Medulla oblongata (tissue), 1 donor: Measurements from ENCODE around the gene NACC2.

Experiments used
- DNase-seq: peaks from one replicate; pipeline ENCODE4 v3.0.0-alpha.2; 2015; ENCODE audit errors: extremely low spot score

NACC2 gene

GRCh38 chr9:136095070-136096058 lies at the start of gene NACC2:
Gene NACC2 (minus strand): TSS chr9:136095289. CDS start chr9:136050521, 44,768 bp downstream.
- no peak for DNase-seq

- DNase-seq = no peak
Measured at GRCh38 chr9:136144450-136144849, 49.4 kb upstream of the NACC2 start.

- no peak for DNase-seq
Measured at GRCh38 chr9:136143215-136144001, 48.3 kb upstream of the NACC2 start.

- DNase-seq = no peak
Measured at GRCh38 chr9:136142859-136143214, 47.7 kb upstream of the NACC2 start.

GRCh38 chr9:136142414-136142796 lies 47.3 kb upstream of the NACC2 start:
- DNase-seq = no peak

GRCh38 chr9:136141682-136142413 lies 46.8 kb upstream of the NACC2 start:
- no peak for DNase-seq

- no peak for DNase-seq
Measured at GRCh38 chr9:136140966-136141365, 45.9 kb upstream of the NACC2 start.

GRCh38 chr9:136140046-136140445 lies 45.0 kb upstream of the NACC2 start:
- no peak for DNase-seq

GRCh38 chr9:136138566-136138965 lies 43.5 kb upstream of the NACC2 start:
- no peak for DNase-seq

- DNase-seq = no peak
Measured at GRCh38 chr9:136137321-136138265, 42.5 kb upstream of the NACC2 start.

- DNase-seq = no peak
Measured at GRCh38 chr9:136136127-136136925, 41.2 kb upstream of the NACC2 start.

GRCh38 chr9:136135326-136136126 lies 40.4 kb upstream of the NACC2 start:
- DNase-seq = no peak

- no peak for DNase-seq
Measured at GRCh38 chr9:136133959-136134484, 38.9 kb upstream of the NACC2 start.

- DNase-seq = no peak
Measured at GRCh38 chr9:136133191-136133958, 38.3 kb upstream of the NACC2 start.

- no peak for DNase-seq
Measured at GRCh38 chr9:136132512-136133050, 37.5 kb upstream of the NACC2 start.

GRCh38 chr9:136131629-136132511 lies 36.8 kb upstream of the NACC2 start:
- no peak for DNase-seq

GRCh38 chr9:136129176-136129575 lies 34.1 kb upstream of the NACC2 start:
- DNase-seq = no peak
